Dedifferentiated amniotic fluid mesenchymal stem cell (primary cell): ENCODE measurements around the gene EPHB6.

Experiments used
- DNase-seq: peaks from one replicate; pipeline ENCODE4 v3.0.0-alpha.2; 2016; ENCODE audit errors: extremely low spot score

The EPHB6 gene

DNA sequence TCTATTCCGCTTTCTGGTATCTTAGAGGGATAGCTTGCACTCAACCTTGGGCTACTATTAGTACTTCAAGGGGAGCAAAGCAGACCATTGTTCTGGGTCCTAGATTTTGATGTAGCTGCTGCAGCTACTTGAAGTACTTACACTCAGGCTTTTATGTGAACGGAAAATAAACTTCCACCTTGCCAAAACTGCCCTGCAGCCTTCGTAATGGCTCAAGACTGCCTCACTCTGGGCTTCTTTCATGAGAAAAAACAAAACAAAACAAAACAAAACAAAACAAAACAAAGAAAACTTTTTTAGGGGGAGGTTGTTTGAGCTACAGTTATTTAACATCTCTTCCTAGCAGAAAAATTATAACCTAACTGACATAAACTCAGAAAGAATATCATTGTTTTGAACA, 19.4 kb upstream of the EPHB6 start:
- no peak for DNase-seq

DNA sequence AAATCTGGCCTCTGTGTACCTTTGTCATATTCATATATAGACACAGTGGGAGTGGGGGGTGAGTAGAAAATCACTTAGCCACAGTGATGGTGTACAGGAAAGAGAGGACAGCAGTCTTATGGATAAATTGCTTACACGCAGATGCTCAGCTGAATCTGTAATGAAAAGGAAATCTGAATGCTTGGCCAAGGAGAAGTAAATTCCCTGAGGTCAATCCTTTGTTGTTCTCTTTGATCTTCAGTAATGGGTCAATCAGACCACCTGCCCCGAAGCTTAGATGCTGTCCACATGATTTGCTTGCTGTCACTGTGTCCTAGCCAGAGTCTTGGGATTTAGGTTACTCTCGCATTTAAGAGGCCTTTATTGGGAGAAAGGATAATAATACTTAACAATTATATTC, 18.4 kb upstream of the EPHB6 start:
- DNase-seq: no peak

DNA sequence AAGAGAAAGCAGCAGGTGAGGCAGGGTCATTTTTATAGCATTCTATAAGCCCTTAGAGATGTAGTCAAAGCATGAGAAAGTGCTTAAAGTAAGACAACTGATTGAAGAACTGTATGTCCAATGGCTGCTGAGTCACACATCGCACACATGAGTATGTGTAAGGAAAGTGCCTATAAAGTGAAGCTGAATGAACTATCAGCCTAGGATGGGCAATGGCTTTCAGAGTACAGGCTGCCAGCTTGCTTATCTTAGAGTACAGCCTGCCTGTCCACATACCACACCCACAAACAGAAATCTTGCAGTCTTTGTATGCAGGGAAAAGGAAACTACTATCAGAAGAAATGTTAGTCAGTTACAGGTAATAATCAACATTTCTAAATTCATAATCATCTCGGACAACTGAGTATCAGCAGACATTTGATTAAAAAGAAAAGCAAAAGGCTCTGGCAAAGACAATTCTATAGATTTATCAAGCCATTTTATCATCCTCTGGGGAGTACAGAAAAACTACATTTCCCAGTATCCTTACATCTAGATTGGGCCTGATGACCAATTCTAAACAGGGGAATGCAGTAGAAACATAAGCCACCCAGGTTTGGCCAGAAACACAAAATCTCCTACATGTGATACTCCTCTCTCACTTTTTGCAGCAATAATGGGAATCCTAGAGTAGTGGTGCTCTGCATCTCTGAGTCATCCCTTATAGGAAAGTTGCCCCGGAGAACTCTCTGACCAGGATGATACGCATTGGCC, 16.2 kb upstream of the EPHB6 start:
- DNase-seq: no peak

DNA sequence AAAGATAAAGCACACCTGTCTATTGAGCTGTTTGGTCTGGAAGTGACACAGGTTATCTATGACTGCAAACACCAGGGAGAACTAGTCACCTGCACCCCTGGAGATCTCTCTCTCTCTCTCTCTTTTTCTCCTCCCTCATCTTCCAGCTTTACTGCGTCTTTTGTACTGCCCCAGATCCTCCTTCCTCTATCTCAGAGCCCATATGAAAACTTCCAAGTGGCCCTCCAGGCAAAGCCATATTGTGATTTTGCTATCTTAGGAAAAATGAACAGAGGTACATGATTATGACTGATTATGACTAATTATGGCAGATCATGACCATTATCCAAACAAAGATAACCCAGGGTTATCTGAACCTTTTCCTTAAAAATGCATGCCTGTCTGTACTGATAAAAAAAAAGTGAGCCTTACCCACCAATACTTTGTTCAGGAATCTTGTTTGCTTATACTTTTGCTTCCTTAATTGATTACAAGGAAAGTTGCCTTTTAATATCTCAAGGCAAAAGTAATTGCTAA, 12.6 kb upstream of the EPHB6 start:
- DNase-seq: no peak

DNA sequence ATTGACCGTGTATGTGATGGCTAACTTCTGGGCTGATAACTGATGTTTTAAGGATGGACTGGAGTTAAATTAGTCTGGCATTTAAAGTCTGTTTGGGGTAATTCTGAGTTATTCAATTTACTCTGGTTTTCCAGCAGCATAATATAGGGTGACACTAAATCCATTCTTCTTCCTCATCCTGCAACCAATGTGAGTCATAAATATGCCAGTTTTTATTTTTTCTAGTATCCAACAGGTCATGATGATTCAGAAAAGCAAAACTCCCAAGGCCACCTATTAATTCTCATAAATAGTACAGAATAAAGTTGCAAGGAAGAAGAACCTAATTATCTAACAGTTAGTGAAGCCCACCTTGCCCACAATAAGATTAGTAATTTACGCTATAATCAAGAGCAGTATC, 7.5 kb upstream of the EPHB6 start:
- no peak for DNase-seq

DNA sequence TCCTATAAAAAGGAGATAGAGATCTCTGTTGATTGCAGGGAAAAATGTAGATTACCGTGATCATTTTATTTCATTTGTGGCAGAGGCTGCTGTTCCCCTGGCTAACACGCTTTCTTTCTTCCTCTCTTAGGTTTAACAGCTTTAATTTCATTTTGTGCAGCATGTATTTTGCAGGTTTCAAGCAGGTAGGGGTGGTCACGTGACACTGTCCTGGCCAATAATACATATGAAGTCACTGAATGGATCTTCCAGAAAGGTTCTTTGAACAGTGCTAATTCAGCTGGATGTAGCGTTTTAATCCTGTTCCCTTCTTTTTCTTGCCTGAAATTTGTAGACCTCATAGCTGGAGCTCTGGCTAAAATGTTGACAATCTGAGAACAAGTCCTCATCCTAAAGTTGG, 3.6 kb upstream of the EPHB6 start:
- DNase-seq: no peak

DNA sequence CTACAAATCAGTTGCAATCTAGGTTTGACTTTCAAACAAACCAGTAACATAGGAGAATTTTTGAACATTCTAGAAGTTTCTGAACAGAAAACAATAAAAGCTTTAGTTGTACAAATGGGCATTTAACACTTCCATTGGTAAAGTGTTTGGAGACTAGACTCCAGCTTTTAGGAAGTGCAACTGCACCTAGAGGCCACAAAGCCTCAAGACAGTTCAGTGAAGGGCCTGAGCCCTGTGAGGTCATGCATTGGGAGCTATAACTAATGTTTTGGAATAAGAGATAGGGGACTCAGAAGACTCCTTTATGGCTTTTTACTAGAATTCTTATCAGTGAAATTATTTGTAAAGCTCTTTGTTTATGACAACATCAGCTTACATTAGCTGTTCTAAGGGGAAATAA, 3.0 kb upstream of the EPHB6 start:
- DNase-seq: no peak

DNA sequence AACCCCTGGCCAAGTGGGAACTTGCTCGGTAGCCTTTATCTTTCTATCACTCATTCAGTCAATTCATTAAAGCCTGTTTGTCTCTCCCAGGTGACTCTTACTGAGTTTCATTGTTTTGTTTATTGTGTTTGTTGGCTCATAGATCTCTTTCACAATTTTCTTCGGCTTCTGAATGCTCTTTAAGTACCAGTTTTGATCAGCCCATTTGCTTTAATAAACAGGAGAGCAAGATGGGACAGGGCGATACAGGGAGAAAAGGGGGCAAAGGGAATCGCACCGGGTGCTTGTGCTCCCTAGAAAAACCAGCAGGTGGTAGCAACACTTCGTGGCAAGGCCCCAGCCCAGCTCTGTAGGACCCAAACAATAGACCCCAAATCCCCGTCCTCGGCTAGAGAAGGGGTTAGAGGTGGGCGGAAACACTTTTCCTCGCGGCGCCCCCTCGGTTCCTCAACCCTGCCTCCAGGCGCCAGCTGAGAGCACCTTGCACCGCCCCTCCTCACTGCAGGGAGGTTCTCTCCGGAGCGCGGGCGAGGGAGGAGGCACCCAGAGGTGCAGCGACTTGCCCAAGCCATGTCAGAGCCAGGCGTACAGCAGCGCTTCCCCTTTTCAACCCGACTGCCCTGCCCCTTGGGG, 1.0 kb upstream of the EPHB6 start:
- DNase-seq: peak; percentile 53

DNA sequence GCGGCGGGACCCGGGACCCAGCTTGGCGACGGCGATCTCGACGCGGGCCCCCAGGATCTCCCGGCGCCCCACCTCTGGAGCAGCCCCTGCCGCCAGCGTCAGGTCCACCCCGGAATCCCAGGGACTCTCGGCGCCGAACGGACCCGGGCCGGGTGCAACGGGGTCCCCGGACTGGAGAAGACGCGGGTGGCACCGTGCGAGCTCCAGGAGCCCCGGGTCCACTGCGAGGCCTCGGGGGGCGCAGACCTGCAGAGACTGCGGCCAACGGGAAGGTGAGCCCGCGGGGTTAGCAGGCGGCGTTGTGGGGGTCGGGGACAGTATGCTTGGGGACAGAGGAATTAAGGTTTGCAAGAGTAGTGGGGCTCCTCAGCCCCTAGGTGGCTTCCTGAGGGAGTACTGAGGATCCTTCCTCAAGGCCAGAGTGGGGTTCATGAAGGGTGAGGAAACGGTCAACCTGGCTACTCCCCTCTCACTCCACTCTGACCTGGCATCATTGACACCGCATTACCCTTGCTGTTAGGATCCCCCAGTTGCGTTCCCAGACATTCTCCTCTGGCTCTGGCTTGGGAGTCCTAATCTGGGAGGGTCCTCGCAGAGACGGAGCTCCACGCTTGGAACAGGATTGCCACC, 353 bp downstream of the EPHB6 start:
- DNase-seq: no peak

DNA sequence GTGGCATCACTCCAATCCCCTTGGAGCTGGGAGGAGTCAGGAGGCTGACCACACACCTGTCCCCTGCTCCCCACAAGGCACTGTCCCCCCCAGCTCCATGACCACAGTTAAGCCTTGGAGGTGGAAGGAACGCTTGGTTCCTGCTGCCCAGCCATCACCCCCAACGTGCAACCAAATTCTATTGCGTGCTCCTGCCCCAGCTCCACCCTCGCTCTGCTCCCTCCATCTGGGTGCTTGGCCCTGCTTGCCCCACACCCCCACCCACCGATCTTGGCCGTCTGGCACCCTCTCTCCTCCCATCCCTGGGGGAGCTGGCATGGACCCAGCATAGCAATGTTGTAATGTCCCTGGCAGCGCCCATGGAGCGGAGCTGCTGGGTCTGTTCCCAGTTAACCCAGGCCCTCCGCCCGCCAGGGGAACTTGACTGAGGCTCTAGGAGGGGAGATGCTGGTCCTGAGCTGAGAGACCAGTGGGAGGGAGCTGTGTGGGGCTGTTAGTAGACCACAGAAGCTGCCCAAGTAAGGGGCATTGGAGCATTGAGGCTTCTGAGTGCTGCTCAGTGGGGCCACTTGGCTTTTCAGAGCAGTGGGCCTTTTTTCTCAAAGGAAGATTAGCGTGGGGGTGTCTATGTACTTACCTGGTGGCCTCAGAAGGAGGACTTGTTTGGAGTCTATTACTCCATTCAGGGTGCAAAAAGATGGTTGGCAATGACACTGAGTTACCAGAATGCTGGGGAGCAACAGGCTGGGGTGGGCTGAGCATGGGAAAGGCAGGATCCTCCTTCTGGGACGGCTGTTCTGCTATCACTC, 1.1 kb downstream of the EPHB6 start:
- peak; percentile 20 for DNase-seq

DNA sequence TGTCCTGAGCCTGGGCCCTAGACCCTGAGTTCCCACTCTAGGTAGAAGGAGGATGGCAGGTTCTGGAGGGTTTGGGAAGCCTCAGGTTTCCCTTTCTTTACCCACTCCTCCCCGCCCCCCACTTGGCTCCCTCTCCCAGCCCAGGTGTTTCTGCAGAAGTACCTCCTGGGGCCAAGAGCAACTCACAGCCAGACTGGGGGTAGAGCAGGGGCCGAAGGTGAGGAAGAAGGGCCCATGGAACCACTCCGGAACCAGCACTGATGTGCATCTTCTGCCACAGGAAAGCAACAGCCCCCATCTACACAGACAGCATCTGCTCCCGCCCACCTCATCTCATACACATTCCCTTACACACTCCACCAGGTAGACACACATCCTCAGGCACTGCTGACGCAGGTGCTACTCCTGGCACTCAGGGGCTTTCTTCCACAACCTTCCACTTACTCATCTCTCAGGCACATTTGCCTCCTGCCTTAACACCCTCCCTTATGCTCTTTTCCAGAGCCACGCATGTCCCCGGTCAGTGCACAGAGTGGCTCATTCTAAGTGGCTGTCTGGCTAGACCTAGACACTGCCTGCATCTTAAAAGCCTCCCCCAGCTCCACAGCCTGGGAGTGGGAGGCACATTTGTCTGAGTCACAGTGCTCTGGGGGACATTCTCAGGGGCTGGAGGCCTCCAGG, 1.8 kb downstream of the EPHB6 start:
- no peak for DNase-seq

DNA sequence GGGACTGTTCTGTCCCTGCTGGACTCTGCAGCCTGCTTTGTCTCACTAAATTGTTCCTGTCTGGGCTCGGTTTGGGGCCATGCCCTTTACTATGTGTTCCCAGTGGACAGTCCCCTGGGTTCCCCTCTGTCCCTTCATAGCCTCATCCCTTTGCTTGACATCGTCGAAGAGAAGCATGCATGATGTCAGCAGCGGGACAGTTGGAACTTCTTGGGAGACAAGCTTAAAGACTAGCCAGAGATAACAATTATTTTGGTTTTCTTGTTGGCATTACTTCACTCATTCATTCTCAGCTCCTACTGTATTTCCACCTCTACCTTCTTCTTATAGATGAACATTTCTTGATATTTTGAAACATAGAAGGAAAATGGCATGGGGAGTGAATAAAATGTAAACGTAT, 2.7 kb downstream of the EPHB6 start:
- DNase-seq: no peak

DNA sequence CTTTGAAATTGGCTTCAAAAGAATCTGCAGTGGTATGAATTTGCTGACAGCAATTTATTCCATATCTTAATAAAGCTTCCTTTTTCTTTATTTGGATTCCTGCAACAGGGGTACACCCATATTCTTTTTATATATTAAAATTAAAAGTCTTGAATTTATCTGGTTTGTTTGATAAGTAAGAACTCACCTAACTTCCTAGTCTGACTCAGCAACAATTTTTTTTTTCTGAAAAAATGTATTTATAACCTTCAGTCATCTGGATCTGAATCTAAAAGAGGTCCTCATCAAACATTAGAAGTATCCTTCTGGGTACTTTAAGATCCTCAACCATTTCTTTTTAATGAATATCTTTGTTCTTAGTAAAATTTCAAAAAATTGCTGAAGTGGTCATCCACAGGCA, 4.5 kb downstream of the EPHB6 start:
- no peak for DNase-seq

DNA sequence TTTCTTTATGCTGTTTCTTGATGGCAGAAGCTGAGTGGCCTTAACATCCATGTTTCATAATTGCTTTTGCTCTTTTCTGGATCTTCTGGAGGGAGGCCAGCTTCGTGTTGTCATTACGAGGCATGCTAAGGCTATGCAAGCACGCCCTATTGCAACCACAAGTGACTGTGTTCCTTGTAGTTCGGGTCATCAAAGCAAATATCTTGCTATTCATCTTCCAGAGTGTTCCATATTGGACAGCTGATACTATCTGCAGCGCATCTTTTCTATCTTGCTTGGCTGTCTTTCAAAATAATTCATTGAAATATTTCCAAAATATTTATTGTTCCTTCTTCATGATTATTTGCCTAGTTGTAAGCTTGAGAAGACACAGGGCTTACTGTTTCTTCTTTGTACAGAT, 5.0 kb downstream of the EPHB6 start:
- peak; percentile 56 for DNase-seq

DNA sequence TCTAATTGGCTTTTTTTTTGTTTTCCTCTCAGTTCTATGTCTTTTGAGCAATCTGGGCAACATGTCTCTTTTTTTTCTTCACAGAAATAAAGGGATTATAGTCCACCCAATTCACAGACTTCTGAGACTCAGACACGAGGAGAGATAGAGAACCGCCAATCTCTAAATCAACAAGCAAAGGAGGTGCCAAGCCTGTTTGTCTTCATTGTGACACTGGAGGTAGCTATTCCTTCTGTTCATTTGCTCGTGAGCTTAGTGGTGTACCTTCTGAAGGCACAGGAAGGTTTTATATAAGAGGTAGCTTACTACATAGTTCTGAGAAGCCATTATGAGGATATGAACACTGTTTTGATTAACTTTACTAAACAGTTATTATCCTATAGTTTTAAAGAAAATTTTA, 6.1 kb downstream of the EPHB6 start:
- DNase-seq: no peak

DNA sequence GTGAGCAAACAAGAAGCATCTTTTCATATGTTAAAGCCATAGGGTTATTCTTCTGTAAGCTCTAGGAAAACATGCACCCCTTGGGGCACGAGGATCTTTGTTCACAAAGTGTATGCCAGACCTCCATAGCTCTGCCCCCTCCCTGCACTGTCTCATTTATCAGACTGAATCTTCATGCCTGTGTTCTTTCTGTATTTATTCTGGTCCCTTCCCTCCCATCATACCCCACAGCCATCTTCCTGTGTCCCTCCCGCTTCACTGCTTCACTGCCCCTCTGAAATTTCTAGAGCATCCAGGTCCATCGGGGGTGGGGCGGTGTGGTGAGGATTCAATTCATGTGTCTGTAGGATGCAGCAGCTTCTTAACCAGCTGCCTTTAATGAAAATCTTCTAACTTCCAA, 7.5 kb downstream of the EPHB6 start:
- no peak for DNase-seq

DNA sequence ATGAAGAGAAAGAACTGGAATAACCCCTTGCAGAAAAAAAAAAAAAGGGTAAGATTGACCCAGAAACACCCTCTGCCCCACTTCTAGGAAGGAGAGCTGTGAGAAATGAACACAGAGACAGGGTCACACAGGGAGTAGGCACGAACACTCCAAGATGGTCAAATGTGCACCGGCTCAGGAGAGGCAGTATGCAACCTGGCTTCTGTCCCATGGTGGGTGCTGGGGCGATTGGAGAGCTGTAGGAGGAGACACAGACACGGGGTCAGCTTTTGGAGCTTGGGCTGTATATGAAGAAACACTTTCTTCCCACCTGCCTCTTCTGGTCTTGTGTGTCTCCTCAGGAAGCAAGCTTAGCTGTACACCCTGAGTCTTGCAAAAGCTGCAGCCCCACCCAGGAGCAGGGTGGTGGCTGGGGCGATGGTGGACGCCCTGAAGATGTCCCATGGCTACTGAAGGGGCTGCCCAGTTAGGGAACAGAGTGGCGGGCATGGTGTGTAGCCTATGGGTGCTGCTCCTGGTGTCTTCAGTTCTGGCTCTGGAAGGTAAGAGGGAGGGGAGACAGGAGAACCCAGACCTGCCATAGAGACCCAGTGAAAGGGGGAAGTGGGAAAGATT, 8.0 kb downstream of the EPHB6 start:
- no peak for DNase-seq

DNA sequence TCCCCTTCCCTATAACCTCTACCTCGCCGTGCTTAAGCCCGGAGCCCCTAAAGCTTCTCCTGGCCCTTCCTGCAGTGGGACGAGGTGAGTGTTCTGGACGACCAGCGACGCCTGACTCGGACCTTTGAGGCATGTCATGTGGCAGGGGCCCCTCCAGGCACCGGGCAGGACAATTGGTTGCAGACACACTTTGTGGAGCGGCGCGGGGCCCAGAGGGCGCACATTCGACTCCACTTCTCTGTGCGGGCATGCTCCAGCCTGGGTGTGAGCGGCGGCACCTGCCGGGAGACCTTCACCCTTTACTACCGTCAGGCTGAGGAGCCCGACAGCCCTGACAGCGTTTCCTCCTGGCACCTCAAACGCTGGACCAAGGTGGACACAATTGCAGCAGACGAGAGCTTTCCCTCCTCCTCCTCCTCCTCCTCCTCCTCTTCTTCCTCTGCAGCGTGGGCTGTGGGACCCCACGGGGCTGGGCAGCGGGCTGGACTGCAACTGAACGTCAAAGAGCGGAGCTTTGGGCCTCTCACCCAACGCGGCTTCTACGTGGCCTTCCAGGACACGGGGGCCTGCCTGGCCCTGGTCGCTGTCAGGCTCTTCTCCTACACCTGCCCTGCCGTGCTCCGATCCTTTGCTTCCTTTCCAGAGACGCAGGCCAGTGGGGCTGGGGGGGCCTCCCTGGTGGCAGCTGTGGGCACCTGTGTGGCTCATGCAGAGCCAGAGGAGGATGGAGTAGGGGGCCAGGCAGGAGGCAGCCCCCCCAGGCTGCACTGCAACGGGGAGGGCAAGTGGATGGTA, 9.2 kb downstream of the EPHB6 start:
- no peak for DNase-seq

DNA sequence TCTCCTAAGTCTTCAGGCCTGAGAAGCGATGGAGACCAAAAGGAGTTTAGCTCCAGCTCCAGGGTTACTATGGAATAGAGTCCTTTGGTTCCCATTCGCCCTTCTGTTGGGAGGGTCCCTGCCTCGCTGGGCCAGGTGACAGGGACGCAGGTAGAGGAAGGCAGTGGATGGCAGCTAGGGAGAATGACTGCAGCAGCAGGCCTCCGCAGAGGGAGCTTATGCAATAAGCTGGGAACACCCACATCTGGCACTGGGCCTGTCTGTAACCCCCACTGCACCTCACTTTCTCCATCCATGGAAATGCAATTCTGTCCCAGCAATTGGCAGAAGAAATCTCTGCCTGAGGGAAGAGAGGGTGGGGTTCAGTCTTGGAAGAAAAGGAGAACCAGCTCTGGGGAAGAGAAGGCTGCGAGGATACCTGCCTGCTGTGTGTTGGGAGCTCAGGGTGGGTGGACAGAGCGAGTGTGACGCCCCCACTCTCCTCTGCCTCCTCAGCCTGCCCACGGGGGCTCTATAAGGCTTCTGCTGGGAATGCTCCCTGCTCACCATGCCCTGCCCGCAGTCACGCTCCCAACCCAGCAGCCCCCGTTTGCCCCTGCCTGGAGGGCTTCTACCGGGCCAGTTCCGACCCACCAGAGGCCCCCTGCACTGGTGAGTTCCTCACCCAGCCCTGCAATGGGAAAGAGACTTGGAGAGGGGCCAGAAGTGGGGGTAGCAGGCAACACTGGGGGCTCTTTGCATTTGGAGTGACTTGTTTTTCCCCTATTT, 10.3 kb downstream of the EPHB6 start:
- no peak for DNase-seq

DNA sequence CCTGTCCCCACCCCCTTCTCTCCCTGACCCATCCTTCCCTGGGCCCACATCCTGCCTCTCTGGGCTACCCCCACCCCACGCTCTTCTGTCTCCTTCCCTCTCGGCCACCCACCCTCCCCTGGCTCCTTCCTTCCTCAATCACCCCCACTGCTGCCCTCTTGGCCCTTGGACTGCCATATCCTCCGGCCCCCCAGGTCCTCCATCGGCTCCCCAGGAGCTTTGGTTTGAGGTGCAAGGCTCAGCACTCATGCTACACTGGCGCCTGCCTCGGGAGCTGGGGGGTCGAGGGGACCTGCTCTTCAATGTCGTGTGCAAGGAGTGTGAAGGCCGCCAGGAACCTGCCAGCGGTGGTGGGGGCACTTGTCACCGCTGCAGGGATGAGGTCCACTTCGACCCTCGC, 10.9 kb downstream of the EPHB6 start:
- no peak for DNase-seq
